NCI-H1417 treated with DMSO at 0.1 percent for 48 hours (cell line): ENCODE measurements around the gene SLC13A2.
A peak's percentile ranks its signal among the peaks of the same experiment; 100 is the strongest.
"Not testable (repeated sequence)": the region's sequence is repeated elsewhere in the genome, so short reads cannot be mapped to it uniquely, and the experiment has no call there.

Experiments used
- DNase-seq: peaks from one replicate; lab custom pipeline; 2025; lab: John Stamatoyannopoulos, UW

SLC13A2 gene, protein sequence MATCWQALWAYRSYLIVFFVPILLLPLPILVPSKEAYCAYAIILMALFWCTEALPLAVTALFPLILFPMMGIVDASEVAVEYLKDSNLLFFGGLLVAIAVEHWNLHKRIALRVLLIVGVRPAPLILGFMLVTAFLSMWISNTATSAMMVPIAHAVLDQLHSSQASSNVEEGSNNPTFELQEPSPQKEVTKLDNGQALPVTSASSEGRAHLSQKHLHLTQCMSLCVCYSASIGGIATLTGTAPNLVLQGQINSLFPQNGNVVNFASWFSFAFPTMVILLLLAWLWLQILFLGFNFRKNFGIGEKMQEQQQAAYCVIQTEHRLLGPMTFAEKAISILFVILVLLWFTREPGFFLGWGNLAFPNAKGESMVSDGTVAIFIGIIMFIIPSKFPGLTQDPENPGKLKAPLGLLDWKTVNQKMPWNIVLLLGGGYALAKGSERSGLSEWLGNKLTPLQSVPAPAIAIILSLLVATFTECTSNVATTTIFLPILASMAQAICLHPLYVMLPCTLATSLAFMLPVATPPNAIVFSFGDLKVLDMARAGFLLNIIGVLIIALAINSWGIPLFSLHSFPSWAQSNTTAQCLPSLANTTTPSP

DNA sequence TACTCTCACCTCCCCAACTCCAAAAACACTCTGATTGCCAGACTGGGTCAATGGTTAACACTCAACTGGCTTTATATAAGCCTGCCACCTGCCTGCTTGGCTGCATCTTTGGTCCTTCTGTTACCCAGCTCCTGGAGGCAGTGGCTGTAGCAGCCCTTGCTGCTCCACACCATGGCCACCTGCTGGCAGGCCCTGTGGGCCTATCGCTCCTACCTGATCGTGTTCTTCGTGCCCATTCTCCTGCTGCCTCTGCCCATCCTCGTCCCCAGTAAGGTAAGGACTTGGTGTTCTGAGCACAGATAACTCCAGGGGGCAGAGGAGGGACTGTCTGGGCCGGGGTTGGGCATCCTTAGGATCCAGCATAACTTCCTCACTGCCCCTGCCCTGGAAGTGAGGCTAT is at the start of gene SLC13A2:
SLC13A2 (plus strand) TSS at position 103 of the 400 bp plus-strand sequence; CDS start at position 172, 69 bp downstream.
- DNase-seq, result no peak

DNA sequence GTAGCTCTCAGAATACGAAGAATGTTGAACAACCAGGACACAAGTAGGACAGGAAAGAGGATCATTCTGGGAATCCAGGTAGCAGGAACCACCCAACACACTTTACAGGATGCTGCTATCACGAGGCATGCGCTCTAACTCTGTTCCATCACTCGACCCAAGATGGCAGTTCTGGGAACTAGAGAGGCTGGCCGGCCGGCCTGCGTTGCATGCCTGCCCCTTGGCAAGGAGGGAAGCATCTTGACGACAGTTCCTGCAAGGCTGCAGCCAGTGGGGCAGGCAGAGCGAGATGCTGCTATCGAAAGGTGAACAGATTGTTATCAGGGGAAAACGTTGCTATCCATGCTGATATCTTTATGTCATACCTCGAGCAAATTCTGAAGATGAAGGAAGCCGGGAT is 48.2 kb upstream of the SLC13A2 start:
- no peak for DNase-seq

DNA sequence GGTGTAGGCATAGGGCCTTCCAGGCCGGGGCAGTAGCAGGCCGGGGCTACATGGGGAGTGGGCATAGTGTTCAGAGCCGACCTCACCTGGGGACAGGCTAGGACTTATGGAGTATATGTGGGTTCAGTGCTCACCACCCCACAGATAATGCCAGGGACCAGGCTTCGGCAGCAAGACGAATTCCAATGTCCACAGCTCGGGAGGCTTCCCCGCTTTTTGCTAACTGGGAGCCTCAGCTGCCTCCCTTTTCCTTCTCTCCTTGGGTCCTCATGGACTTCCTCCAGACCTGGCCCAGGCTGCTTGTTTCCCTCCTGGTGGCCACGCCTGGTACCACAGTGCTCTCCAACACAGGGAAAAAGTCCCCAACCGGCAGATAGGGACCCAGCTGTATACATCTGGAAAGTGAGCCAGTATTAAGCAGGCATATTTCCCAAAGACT is 47.3 kb upstream of the SLC13A2 start:
- no peak for DNase-seq

DNA sequence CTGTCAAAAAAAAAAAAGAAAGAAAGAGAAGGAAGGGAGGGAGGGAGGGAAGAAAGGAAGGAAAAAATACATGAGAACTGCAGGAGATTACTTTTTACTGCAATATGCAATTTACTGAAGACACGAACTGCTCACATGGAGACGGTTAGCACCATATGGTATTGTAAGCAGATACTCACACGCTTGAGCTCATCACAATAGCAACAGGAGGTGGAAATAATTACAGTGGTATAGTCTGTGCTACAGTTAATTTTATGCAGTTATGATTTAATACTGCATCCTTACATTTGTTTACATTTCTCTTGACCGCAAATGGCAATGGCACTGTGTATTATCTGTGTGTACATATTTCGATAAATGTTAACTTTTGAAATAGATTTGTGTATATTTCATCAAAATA is 46.1 kb upstream of the SLC13A2 start:
- DNase-seq, result peak; percentile 71

DNA sequence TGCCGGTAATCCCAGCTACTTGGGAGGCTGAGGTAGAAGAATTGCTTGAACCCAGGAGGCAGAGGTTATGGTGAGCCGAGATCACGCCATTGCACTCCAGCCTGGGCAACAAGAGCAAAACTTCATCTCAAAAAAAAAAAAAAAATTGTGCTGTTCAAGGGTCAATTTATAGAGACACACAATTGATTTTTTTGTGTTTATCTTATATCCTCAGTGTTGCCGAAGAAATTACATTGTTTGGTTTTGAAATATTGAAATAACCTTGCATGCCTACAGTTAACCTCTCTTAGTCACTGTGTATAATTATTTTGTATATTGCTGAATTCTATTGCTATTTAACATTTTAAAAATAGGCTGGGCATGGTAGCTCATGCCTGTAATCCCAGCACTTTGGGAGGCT is 45.5 kb upstream of the SLC13A2 start:
- not testable (repeated sequence) for DNase-seq

DNA sequence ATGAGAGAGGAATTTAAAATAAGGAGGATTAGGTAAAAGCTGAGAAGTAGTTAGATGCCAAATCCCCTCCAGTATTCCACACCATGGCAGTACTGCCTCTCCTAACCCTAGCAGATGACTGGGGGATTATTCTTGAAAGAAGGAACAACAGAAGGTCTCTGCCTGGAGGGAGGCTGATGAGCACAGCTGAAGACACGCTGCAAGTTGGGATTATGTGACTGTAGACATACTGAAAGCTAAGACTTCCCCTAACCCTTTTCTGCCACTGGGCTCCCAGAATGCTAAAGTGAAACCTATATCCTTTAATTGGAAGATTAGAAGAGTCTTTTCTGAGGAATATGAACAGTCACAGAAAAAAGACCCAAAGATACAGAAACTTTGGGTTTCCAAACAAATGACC is 39.7 kb upstream of the SLC13A2 start:
- no peak for DNase-seq

DNA sequence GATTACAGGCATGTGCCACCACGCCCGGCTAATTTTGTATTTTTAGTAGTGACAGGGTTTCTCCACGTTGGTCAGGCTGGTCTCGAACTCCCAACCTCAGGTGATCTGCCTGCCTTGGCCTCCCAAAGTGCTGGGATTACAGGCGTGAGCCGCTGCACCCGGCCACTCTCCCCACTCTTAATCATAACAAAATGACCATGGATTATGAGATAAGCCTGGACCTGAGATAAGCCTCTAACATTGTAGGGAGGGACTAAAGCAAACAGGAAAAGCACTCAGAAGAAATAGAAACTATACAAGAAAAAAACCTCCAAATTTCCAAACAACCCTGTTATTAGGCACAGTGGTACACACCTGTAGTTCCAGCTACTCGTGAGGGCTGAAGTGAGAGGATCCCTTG is 39.1 kb upstream of the SLC13A2 start:
- DNase-seq, result not testable (repeated sequence)

DNA sequence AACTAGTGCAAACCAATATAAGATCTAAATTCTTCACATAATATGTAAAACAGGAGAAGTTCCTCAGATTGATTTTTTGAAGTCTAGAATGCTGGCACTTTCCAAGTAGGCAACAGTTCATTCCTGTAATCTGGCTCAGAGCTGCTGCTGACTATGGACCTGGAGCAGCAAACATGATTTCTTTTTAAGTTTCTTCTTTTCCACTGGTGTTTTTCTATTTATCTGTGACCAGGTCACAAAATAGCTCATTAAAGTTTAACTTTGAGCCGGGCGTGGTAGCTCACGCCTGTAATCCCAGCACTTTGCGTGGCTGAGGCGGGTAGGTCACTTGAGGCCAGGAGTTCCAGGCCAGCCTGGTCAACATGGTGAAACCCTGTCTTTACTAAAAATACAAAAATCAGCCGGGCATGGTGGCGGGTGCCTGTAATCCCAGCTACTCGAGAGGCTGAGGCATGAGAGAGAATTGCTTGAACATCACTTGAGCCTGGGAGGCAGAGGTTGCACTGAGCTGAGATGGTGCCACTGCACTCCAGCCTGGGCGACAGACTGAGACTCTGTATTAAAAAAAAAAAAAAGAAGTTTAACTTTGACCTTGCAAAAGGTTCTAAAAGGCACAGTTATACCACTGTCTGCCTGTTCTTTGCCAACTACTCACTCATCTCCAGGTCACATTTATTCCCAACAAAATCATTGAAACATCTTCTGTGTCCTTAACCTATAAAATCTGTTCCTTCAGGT is 29.4 kb upstream of the SLC13A2 start:
- no peak for DNase-seq

DNA sequence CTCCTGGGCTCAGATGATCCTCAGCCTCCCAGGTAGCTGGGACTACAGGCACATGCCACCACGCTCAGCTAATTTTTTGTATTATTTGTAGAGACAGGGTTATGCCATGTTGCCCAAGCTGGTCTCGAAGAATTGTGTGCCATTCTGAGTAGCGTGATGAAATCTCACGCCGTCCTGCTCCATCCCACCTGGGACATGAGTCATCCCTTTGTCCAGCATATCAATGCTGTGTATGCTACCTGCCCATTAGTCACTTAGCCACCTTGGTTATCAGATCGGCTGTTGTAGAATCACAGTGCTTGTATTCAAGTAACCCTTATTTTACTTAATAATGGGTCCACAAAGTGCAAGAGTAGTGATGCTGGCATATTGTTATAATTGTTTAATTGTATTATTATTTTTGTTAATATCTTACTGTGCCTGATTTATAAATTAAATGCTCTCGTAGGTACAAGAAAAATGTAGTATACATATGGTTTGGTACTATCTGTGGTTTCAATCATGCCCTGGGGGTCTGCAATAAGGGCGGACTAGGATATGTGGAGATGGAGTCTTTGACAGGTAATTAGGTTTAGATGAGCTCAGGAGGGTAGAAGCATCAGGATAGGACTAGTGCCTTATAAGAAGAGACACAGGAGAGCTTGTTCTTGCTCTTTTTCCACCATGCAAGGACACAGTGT is 26.6 kb upstream of the SLC13A2 start:
- no peak for DNase-seq

DNA sequence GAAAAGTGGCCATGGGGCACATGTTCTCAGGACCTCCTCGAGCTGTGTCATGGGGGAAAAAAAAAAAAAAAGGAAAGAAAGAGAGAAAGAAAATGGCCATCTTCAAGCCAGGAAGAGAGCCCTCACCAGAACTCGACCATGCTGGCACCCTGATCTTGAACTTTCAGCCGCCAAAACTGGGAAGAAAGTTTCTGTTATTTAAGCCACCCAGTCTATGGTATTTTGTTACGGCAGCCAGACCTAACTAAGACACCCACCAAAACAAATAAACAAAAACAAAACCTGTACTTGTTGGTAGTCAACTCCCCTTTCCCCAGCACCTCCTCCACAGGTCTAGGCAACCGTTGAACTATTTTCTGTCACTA is 26.1 kb upstream of the SLC13A2 start:
- no peak for DNase-seq

DNA sequence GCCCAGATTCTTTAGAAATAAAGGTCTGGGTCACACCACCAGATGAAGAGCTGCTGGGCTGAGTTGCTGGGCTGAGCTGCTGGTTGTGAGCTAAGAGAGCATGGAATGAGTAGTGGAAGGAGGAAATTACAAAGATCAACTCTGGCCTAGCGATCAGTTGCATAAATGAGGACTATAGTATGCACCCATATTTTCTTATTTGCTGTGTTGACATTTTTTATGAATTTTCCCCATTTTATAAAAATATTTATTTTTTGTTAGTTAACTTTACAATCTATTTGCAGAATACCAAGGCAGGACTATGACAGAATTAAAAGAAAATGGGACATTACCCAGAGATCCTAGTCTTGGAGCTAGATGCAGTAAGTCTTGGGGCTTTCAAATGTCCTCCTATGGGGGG is 23.6 kb upstream of the SLC13A2 start:
- no peak for DNase-seq

DNA sequence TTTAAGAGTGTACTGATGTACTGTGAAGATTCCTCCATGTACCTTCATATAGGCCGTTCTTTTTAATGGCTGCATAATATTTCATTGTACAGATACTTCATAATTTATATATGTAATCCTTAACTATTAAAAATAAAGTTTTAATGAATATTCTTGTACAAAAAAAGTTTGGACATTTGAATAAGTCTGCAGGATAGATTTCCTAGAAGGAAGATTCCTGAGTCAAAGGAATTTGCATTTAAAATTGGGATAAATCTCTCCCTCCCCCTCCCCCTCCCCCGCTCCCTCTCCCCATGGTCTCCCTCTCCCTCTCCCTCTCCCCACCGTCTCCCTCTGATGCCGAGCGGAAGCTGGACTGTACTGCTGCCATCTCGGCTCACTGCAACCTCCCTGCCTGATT is 15.6 kb upstream of the SLC13A2 start:
- DNase-seq, result no peak

DNA sequence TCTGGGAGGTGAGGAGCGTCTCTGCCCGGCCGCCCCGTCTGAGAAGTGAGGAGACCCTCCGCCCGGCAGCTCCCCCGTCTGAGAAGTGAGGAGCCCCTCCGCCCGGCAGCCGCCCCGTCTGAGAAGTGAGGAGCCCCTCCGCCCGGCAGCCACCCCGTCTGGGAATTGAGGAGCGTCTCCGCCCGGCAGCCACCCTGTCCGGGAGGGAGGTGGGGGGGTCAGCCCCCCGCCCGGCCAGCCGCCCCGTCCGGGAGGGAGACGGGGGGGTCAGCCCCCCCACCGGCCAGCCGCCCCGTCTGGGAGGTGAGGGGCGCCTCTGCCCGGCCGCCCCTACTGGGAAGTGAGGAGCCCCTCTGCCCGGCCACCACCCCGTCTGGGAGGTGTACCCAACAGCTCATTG is 14.6 kb upstream of the SLC13A2 start:
- not testable (repeated sequence) for DNase-seq

DNA sequence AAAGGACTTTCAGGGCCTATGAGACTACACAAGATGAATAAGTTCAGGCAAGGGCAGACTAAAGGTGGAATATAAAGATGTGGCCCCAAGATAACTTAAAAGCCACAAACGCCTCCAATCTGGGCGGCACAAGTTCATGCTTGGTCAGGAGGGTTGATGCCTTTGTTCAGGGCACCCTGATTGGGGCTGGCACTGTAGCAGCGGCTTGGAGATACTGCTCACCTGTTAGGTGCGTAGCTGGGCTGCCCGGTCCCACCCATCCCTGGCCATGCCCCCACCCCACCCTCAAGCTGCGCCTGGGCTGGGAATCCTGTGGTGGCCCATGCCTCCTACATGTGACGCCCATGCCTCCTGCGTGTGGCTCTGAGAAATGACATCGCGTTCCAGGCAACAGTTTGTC is 12.5 kb upstream of the SLC13A2 start:
- no peak for DNase-seq

DNA sequence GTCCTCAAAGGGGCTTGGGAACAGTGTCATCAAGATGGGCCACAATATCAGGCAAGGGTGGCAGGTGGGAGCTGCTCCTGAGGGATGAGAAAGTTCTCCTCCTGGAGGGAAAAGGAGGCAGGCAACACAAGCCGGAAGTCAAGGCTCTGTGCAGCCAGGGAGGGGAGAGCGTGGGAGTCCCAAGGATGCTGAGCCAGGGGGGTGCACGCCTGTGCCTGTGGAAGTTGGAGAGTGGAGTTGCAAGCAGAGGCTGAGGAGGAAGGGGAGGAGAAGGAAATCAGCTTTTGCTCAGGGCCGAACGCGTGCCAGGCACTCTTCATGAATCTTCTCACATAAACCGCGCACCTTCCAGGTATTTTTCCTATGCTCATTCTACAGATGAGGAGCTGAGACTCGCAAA is 7.4 kb upstream of the SLC13A2 start:
- no peak for DNase-seq

DNA sequence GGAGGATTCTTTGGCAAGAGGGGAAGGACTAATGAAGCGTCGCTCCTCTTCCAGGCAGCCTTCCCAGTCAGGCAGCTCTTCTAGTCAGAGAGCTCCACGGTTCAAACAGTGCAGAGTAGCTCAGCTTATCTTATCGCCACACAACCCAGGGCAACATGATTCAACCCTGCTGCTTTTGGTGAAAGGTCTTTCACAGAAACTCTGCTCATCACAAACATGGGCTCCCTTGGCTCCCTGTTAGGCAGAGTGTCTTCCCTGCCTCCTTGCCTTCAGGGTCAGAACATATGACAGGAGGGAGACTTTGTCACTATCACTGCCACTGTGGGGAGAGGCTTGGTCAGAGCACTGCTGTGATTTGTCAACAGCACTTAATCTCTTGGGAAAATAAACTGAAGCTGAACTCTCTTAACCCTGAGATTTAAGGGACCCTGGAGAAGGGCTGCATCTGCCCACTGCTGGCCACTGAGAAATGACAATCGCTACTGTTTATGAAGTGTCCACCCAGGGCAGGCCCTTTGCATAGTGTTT is 6.9 kb upstream of the SLC13A2 start:
- DNase-seq, result no peak

DNA sequence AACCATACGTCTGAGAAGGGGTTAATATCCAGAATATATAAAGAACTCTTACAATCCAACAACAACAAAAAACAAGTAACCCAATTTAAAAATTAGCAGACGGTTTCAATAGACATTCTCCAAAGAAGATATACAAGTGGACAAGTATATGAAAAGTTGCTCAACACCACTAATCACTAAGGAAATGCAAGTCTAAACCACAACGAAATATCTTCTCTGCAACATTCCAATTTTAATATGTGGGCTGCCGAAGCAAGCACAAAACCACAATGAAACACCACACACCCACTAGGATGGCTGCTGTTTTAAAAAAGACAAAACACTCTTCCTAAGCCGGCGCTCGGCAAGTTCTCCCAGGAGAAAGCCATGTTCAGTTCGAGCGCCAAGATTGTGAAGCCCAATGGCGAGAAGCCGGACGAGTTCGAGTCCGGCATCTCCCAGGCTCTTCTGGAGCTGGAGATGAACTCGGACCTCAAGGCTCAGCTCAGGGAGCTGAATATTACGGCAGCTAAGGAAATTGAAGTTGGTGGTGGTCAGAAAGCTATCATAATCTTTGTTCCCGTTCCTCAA is 5.9 kb upstream of the SLC13A2 start:
- no peak for DNase-seq

DNA sequence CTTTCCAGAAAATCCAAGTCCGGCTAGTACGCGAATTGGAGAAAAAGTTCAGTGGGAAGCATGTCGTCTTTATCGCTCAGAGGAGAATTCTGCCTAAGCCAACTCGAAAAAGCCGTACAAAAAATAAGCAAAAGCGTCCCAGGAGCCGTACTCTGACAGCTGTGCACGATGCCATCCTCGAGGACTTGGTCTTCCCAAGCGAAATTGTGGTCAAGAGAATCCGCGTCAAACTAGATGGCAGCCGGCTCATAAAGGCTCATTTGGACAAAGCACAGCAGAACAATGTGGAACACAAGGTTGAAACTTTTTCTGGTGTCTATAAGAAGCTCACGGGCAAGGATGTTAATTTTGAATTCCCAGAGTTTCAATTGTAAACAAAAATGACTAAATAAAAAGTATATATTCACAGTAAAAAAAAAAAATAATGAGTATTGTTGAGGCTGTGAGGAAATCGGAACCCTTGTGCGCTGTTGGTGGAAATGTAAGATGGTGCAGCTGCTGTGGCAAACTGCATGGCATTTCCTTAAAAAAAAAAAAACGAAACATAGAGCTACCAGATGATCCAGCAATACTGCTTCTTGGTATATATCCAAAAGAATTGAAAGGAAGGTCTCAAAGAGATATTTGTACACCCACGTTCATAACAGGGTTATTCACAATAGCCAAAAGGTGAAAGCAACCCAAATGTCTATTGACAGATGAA is 5.3 kb upstream of the SLC13A2 start:
- DNase-seq, result not testable (repeated sequence)

DNA sequence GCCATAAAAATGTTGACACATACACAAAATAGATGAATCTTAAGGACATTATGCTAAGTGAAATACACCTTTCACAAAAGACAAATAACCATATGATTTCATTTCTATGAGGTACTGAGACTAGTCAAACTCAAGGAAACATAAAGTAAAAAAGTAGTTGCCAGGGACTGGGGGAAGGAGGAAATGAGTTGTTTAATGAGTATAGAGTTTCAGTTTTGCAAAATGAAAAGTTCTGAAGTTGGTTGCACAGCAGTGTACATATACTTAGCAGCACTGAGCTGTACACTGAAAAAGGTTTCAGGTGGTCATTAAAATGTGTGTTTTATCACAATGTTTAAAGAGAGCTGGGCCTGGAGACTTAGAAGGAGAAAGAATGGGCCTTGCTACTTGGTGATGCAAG is 4.7 kb upstream of the SLC13A2 start:
- no peak for DNase-seq

DNA sequence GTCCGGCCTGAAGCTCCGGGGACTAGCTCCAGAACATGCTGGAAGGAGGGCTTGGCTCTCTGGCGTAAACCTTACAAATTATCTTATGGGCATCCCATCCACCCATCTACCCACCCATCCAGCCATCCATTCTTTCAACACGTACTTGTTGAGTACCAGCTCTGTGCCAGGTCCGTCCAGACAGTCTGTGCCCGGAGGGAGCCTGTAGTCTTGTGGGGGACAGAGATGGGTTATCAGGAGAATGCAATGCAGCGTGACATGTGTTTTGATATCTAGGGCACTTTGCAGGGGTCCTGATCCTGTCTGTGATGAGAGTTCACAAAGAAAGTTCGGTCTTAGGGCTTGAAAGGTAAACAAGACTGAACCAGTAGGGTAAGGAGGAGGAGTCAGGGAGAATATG is 4.1 kb upstream of the SLC13A2 start:
- DNase-seq, result no peak

DNA sequence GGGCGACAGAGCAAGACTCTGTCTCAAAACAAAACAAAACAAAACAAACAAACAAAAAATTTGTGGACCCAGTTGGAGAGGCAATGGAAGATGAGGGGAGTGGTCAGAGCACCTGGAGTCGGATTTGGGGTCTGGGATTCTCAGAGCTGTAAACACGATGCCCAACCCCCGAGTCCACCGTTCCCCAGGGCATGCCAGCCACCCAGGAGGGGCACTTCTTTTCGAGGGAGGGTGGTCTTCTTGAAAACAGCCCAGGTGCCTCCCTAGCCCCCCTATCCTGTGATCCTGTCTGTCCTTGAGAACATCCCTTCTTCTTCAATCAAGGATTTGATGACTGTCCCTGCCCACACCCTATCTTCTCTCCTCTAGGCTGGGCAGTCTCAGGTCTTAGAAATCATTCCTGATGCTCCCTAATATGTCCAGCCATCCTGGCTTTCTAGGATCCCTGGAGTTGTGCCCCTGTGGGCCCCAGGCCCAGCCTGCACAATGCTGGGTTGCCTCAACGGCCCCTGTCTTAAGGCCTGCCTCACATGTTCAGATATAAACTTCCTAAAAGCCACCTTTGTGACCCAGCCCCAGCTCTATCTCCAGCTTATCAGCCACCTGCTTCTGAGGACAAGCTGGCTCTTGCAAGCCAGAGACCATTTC is 3.1 kb upstream of the SLC13A2 start:
- DNase-seq, result no peak
